ENCODE measurements around the gene SECTM1. TPM values are rescaled to one million over a fixed set of nuclear protein-coding genes. Genes with fewer than 3 reads are reported as not detected.

The SECTM1 gene
- total and polyA plus RNA-seq, 9 of the 15 experiments (the other 6 are each of a cell fraction or from before 2014, with no cell fraction given): 0.11 to 0.46 (median 0.18) TPM; not detected in 6

GRCh38 chr17:82332669-82333278 is 792 bp downstream of the SECTM1 start (continued):
- TF ChIP-seq, protein P1, sequence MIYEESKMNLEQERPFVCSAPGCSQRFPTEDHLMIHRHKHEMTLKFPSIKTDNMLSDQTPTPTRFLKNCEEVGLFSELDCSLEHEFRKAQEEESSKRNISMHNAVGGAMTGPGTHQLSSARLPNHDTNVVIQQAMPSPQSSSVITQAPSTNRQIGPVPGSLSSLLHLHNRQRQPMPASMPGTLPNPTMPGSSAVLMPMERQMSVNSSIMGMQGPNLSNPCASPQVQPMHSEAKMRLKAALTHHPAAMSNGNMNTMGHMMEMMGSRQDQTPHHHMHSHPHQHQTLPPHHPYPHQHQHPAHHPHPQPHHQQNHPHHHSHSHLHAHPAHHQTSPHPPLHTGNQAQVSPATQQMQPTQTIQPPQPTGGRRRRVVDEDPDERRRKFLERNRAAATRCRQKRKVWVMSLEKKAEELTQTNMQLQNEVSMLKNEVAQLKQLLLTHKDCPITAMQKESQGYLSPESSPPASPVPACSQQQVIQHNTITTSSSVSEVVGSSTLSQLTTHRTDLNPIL (CRISPR knock-in tag; IDR thresholded peaks at IDR 0.05): no peak
- TF ChIP-seq, protein P2, sequence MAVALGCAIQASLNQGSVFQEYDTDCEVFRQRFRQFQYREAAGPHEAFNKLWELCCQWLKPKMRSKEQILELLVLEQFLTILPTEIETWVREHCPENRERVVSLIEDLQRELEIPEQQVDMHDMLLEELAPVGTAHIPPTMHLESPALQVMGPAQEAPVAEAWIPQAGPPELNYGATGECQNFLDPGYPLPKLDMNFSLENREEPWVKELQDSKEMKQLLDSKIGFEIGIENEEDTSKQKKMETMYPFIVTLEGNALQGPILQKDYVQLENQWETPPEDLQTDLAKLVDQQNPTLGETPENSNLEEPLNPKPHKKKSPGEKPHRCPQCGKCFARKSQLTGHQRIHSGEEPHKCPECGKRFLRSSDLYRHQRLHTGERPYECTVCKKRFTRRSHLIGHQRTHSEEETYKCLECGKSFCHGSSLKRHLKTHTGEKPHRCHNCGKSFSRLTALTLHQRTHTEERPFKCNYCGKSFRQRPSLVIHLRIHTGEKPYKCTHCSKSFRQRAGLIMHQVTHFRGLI (CRISPR knock-in tag; IDR thresholded peaks at IDR 0.05): no peak
- TF ChIP-seq FOXM1 (IDR thresholded peaks at IDR 0.05; ENCODE audit: low read depth) (no peak), FOXM1 (CRISPR knock-in tag; IDR thresholded peaks at IDR 0.05; ENCODE audit: low read depth) (peak; percentile 89; the same call in 1 of the 2 replicates), CSDE1 (IDR thresholded peaks at IDR 0.05) (no peak), KAT7 (CRISPR knock-in tag; IDR thresholded peaks at IDR 0.05; ENCODE audit: borderline replicate concordance) (no peak), ZNF589 (CRISPR knock-in tag; IDR thresholded peaks at IDR 0.05; ENCODE audit: low read depth) (no peak), PRPF4 (IDR thresholded peaks at IDR 0.05; ENCODE audit: insufficient read depth, low read depth, low read length, poor library complexity, severe bottlenecking) (no peak), BRF1 (IDR thresholded peaks at IDR 0.05; ENCODE audit: borderline replicate concordance, extremely low read depth, insufficient read length) (no peak), MBD2 (IDR thresholded peaks at IDR 0.05; ENCODE audit: borderline replicate concordance, low read depth) (no peak), SIRT6 (IDR thresholded peaks at IDR 0.05; ENCODE audit: low read depth, low read length) (no peak), MAFF (IDR thresholded peaks at IDR 0.05; ENCODE audit: low read length) (peak; percentile 97), PCBP1 (IDR thresholded peaks at IDR 0.05; ENCODE audit: low read depth, low read length, poor library complexity, severe bottlenecking) (no peak), ESRRB (CRISPR knock-in tag; IDR thresholded peaks at IDR 0.05; ENCODE audit: borderline replicate concordance) (no peak), CBX1 (IDR thresholded peaks at IDR 0.05; ENCODE audit: low read depth) (no peak), ZBTB7A (IDR thresholded peaks at IDR 0.05; ENCODE audit: borderline replicate concordance, control insufficient read depth, low read depth, low read length) (no peak), STAG1 (CRISPR knock-in tag; IDR thresholded peaks at IDR 0.05; ENCODE audit: borderline replicate concordance) (no peak)
- TF ChIP-seq, protein P3, sequence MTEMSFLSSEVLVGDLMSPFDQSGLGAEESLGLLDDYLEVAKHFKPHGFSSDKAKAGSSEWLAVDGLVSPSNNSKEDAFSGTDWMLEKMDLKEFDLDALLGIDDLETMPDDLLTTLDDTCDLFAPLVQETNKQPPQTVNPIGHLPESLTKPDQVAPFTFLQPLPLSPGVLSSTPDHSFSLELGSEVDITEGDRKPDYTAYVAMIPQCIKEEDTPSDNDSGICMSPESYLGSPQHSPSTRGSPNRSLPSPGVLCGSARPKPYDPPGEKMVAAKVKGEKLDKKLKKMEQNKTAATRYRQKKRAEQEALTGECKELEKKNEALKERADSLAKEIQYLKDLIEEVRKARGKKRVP (CRISPR knock-in tag; IDR thresholded peaks at IDR 0.05): no peak
- TF ChIP-seq, protein P4, sequence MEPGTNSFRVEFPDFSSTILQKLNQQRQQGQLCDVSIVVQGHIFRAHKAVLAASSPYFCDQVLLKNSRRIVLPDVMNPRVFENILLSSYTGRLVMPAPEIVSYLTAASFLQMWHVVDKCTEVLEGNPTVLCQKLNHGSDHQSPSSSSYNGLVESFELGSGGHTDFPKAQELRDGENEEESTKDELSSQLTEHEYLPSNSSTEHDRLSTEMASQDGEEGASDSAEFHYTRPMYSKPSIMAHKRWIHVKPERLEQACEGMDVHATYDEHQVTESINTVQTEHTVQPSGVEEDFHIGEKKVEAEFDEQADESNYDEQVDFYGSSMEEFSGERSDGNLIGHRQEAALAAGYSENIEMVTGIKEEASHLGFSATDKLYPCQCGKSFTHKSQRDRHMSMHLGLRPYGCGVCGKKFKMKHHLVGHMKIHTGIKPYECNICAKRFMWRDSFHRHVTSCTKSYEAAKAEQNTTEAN (CRISPR knock-in tag; IDR thresholded peaks at IDR 0.05): no peak; the same call in 1 of the 2 replicates
- TF ChIP-seq, protein P5, sequence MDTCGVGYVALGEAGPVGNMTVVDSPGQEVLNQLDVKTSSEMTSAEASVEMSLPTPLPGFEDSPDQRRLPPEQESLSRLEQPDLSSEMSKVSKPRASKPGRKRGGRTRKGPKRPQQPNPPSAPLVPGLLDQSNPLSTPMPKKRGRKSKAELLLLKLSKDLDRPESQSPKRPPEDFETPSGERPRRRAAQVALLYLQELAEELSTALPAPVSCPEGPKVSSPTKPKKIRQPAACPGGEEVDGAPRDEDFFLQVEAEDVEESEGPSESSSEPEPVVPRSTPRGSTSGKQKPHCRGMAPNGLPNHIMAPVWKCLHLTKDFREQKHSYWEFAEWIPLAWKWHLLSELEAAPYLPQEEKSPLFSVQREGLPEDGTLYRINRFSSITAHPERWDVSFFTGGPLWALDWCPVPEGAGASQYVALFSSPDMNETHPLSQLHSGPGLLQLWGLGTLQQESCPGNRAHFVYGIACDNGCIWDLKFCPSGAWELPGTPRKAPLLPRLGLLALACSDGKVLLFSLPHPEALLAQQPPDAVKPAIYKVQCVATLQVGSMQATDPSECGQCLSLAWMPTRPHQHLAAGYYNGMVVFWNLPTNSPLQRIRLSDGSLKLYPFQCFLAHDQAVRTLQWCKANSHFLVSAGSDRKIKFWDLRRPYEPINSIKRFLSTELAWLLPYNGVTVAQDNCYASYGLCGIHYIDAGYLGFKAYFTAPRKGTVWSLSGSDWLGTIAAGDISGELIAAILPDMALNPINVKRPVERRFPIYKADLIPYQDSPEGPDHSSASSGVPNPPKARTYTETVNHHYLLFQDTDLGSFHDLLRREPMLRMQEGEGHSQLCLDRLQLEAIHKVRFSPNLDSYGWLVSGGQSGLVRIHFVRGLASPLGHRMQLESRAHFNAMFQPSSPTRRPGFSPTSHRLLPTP (IDR thresholded peaks at IDR 0.05; ENCODE audit: borderline replicate concordance, extremely low read depth, insufficient read length): no peak
